AG04450 (cell line): ENCODE data around the gene GMDS. TPM values are rescaled to one million over a fixed set of nuclear protein-coding genes. Genes with fewer than 3 reads are reported as not detected.

Experiments
- CTCF ChIA-PET: fragments of 300-600, 350-600 bp; formaldehyde crosslinking; extraction: SDS; loops from one replicate; lab custom pipeline; 2022; ENCODE audit warnings: antibody characterized with exemption, inconsistent platforms; lab: Charles Lee
- POLR2A ChIA-PET: fragments of 350-600 bp; formaldehyde crosslinking; extraction: SDS; loops from one replicate; lab custom pipeline; 2021; ENCODE audit warnings: antibody characterized with exemption, inconsistent platforms; lab: Yijun Ruan, JAX
- DNase-seq: peaks from one replicate; pipeline ENCODE4 v3.0.0-alpha.2; 2011; ENCODE audit warnings: low read depth, low spot score
- H3K27ac ChIP-seq: one replicate; pipeline ENCODE4 v1.5.1; 2012; ENCODE audit warnings: low read depth, low read length, control low read depth
- H3K27me3 ChIP-seq: one replicate; pipeline ENCODE4 v1.6.0; 2012; ENCODE audit warnings: low read length; ENCODE audit not compliant: control insufficient read depth, insufficient read depth
- H3K4me3 ChIP-seq: 2 replicates; pipeline ENCODE4 v1.5.1; 2011; ENCODE audit warnings: mild to moderate bottlenecking, low read depth, low read length, control low read depth
- H3K9me3 ChIP-seq: 2 replicates; pipeline ENCODE4 v1.5.1; 2012; ENCODE audit warnings: low read length; ENCODE audit not compliant: control insufficient read depth, insufficient read depth
- polyA plus RNA-seq: library from polyadenylated mRNA; depleted of rRNA; stranded (reverse); fragments of >200 nt; gene quantifications from 2 replicates; pipeline ENCODE4 v1.2.3, GENCODE V29; 2011
- TF ChIP-seq, protein P1 (sequence below): IDR thresholded peaks from 2 replicates; pipeline ENCODE4 v1.5.1; 2011; ENCODE audit warnings: low read depth, low read length, control low read depth, inconsistent platforms

The GMDS gene
- polyA plus RNA-seq, 1 experiment: 26.4 TPM

- CTCF ChIA-PET: interaction anchor here (1.0 kb wide), 1 partner anchor 97 kb away, joined by 4 read pairs; no protein-coding TSS in a partner anchor
- no peak for DNase-seq
- no peak overlapping the region for H3K27ac ChIP-seq
- no peak overlapping the region for H3K4me3 ChIP-seq
- H3K9me3 ChIP-seq: no peaks in the 10 kb centered on the region
- TF ChIP-seq, protein P1, sequence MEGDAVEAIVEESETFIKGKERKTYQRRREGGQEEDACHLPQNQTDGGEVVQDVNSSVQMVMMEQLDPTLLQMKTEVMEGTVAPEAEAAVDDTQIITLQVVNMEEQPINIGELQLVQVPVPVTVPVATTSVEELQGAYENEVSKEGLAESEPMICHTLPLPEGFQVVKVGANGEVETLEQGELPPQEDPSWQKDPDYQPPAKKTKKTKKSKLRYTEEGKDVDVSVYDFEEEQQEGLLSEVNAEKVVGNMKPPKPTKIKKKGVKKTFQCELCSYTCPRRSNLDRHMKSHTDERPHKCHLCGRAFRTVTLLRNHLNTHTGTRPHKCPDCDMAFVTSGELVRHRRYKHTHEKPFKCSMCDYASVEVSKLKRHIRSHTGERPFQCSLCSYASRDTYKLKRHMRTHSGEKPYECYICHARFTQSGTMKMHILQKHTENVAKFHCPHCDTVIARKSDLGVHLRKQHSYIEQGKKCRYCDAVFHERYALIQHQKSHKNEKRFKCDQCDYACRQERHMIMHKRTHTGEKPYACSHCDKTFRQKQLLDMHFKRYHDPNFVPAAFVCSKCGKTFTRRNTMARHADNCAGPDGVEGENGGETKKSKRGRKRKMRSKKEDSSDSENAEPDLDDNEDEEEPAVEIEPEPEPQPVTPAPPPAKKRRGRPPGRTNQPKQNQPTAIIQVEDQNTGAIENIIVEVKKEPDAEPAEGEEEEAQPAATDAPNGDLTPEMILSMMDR: no peak
- H3K27me3 ChIP-seq: no peaks in the 10 kb centered on the region
- POLR2A ChIA-PET: no interaction called here
These were observed 238.2 kb downstream of the GMDS start for GRCh38 chr6:2007165-2007564.

DNA sequence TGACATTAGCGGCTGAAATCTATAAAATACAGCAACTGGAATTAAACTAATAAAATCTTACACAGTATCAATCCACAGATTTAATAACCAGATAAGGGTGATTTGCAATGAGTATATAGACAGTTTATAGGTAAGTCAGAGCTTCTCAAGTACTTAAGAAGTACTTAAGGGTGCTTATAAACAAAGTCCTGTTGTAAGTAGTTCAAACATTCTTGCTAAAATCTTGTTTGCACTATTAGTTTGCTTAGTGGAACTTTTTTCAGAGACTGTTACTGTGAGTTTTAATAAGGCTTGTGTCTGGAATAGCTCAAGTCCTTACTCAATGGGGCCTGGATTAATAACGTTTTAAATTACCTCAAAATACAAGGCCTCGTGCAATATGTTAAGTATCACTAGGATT, 240.5 kb downstream of the GMDS start:
- Histone ChIP-seq H3K27me3 (no peaks in the 10 kb centered on the region), H3K9me3 (no peaks in the 10 kb centered on the region), H3K27ac (no peak overlapping the region), H3K4me3 (no peak overlapping the region)
- TF ChIP-seq, protein P1: no peak
- no peak for DNase-seq
- ChIA-PET POLR2A (no interaction called here), CTCF (interaction anchor here (1.2 kb wide), 1 partner anchor 16 kb away, joined by 3 read pairs; no protein-coding TSS in a partner anchor)

- Histone ChIP-seq H3K9me3 (no peaks in the 10 kb centered on the region), H3K27me3 (no peaks in the 10 kb centered on the region), H3K27ac (no peak overlapping the region), H3K4me3 (no peak overlapping the region)
- CTCF ChIA-PET: no interaction called here
- DNase-seq: no peak
- POLR2A ChIA-PET: no interaction called here
- TF ChIP-seq, protein P1: no peak
These were observed 244.4 kb downstream of the GMDS start for GRCh38 chr6:2000962-2001361.

DNA sequence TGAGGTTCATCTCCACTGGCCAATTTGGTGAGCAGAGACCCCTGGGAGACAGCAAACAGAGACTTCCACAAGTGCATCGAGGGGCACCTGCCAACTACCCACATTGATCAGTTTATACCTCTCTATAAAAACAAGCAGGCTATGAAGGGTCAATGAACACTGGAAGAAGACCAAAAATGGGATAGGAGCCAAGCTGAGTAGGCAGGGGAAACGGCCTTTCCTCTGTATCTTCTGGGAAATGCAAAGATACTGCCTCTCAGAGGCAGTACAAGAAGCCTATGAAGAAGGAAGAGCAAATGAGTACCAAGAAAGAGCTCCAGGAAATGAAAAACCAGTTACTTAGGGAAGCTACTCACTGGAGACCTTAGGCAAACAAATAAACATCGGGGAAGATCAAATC, 247.7 kb downstream of the GMDS start:
- Histone ChIP-seq H3K27ac (no peak overlapping the region), H3K9me3 (no peaks in the 10 kb centered on the region), H3K27me3 (no peaks in the 10 kb centered on the region), H3K4me3 (no peak overlapping the region)
- CTCF ChIA-PET: interaction anchor here (0.6 kb wide), 1 partner anchor 13 kb away, joined by 7 read pairs; no protein-coding TSS in a partner anchor
- POLR2A ChIA-PET: interaction anchor here (0.5 kb wide), 1 partner anchor 275 kb away, joined by 3 read pairs; no protein-coding TSS in a partner anchor
- DNase-seq: no peak
- TF ChIP-seq, protein P1: no peak

GRCh38 chr6:1995636-1996035, 249.8 kb downstream of the GMDS start:
- ChIA-PET CTCF (no interaction called here), POLR2A (no interaction called here)
- Histone ChIP-seq H3K27me3 (no peaks in the 10 kb centered on the region), H3K4me3 (no peak overlapping the region), H3K27ac (no peak overlapping the region), H3K9me3 (no peaks in the 10 kb centered on the region)
- TF ChIP-seq, protein P1: no peak
- DNase-seq: peak; percentile 8
